GM21526 (cell line): ENCODE results near the gene SYT14.
"Not testable (repeated sequence)": the region's sequence is repeated elsewhere in the genome, so short reads cannot be mapped to it uniquely, and the experiment has no call there.

Experiments used
- ATAC-seq: cut with Tn5 transposase; IDR thresholded peaks from one replicate; pipeline ENCODE4 v1.9.1; 2021; ENCODE audit warnings: moderate library complexity; ENCODE audit not compliant: unreplicated experiment, low FRiP score

The SYT14 gene

GRCh38 chr1:210098356-210098755 lies 160.3 kb downstream of the SYT14 start:
- no peak for ATAC-seq

- ATAC-seq = no peak
These were observed 161.9 kb downstream of the SYT14 start for GRCh38 chr1:210099921-210100320.

- no peak for ATAC-seq
These were observed 166.1 kb downstream of the SYT14 start for GRCh38 chr1:210104103-210104502.

GRCh38 chr1:210112906-210113305 lies 174.9 kb downstream of the SYT14 start:
- not testable (repeated sequence) for ATAC-seq

GRCh38 chr1:210117198-210117597 lies 179.2 kb downstream of the SYT14 start:
- ATAC-seq = no peak

GRCh38 chr1:210117681-210118170 lies 179.7 kb downstream of the SYT14 start:
- no peak for ATAC-seq

GRCh38 chr1:210123383-210123782 lies 185.4 kb downstream of the SYT14 start:
- no peak for ATAC-seq

- ATAC-seq = no peak
These were observed 186.0 kb downstream of the SYT14 start for GRCh38 chr1:210123924-210124589.

GRCh38 chr1:210124736-210125135 lies 186.7 kb downstream of the SYT14 start:
- no peak for ATAC-seq

- ATAC-seq = no peak
These were observed 187.1 kb downstream of the SYT14 start for GRCh38 chr1:210125143-210125542.

- ATAC-seq = no peak
These were observed 191.1 kb downstream of the SYT14 start for GRCh38 chr1:210129092-210129491.

- peak; percentile 71 for ATAC-seq
These were observed 191.7 kb downstream of the SYT14 start for GRCh38 chr1:210129759-210130158.

- ATAC-seq = no peak
These were observed 194.6 kb downstream of the SYT14 start for GRCh38 chr1:210132582-210132981.

- ATAC-seq = no peak
These were observed 205.5 kb downstream of the SYT14 start for GRCh38 chr1:210143465-210144062.

GRCh38 chr1:210144736-210145135 lies 206.7 kb downstream of the SYT14 start:
- no peak for ATAC-seq

- no peak for ATAC-seq
These were observed 213.1 kb downstream of the SYT14 start for GRCh38 chr1:210151052-210151672.

- ATAC-seq = no peak
These were observed 221.2 kb downstream of the SYT14 start for GRCh38 chr1:210159211-210159610.

GRCh38 chr1:210170220-210170619 lies 232.2 kb downstream of the SYT14 start:
- ATAC-seq = no peak

- no peak for ATAC-seq
These were observed 236.1 kb downstream of the SYT14 start for GRCh38 chr1:210174133-210174532.

GRCh38 chr1:210185063-210185462 lies 247.0 kb downstream of the SYT14 start:
- ATAC-seq = no peak

- not testable (repeated sequence) for ATAC-seq
These were observed 250.0 kb downstream of the SYT14 start for GRCh38 chr1:210187849-210188606.
